HEK293 (cell line): ENCODE measurements around the gene SLAIN2.

Source experiments
- CTCF ChIA-PET: fragments of 350-600 bp; formaldehyde crosslinking; extraction: SDS; loops from one replicate; lab custom pipeline; 2021; ENCODE audit warnings: antibody characterized with exemption; lab: Yijun Ruan, JAX
- POLR2A ChIA-PET: fragments of 300-600 bp; formaldehyde crosslinking; extraction: SDS; loops from one replicate; lab custom pipeline; 2020; ENCODE audit warnings: antibody characterized with exemption, inconsistent platforms; lab: Yijun Ruan, JAX
- H3K27ac ChIP-seq: fragments of 200-500 bp; sonication (Bioruptor generic); 2 replicates; pipeline ENCODE4 v1.5.1; 2014; ENCODE audit warnings: low read depth, low read length, control low read depth, inconsistent platforms; ENCODE audit errors: extremely low read depth
- H3K36me3 ChIP-seq, 2 experiments: fragments of 200-500 bp in 1 of 2; sonication (Bioruptor generic) in 1 of 2; 1 replicate in 1 of 2; 2 replicates in 1 of 2; pipeline ENCODE4 v1.5.1; 2014 to 2017; ENCODE audit warnings: inconsistent platforms in 2 of 2, low read length in 2 of 2; ENCODE audit not compliant: control insufficient read depth in 2 of 2, insufficient read depth in 1 of 2
- H3K4me1 ChIP-seq: fragments of 200-500 bp; sonication (Bioruptor generic); 2 replicates; pipeline ENCODE4 v1.5.1; 2014; ENCODE audit warnings: mild to moderate bottlenecking, low read length, inconsistent platforms; ENCODE audit not compliant: control insufficient read depth, insufficient read depth
- H3K4me3 ChIP-seq: 2 replicates; pipeline ENCODE4 v1.5.1; 2011; ENCODE audit warnings: low read depth, mild to moderate bottlenecking, control low read depth, low read length, moderate library complexity
- H3K9me3 ChIP-seq: fragments of 200-500 bp; sonication (Bioruptor generic); 2 replicates; pipeline ENCODE4 v1.5.1; 2014; ENCODE audit warnings: low read depth, low read length, inconsistent platforms; ENCODE audit not compliant: control insufficient read depth, insufficient read depth
- IKZF3 ChIP-seq: fragments of 450-650 bp; IDR thresholded peaks from 2 replicates; pipeline ENCODE4 v1.5.0; 2018; ENCODE audit warnings: missing biosample characterization, mild to moderate bottlenecking, missing genetic modification characterization, moderate library complexity
- PRDM10 ChIP-seq: fragments of 450-650 bp; formaldehyde crosslinking; IDR thresholded peaks from 2 replicates; pipeline ENCODE4 v1.5.1; 2016; ENCODE audit warnings: missing biosample characterization, missing genetic modification characterization
- SETDB1 ChIP-seq: IDR thresholded peaks from one replicate; pipeline ENCODE4 v1.6.1; 2017; ENCODE audit warnings: mild to moderate bottlenecking, low read length, moderate library complexity, mixed read lengths; ENCODE audit not compliant: insufficient read length
- TSHZ1 ChIP-seq: fragments of 450-650 bp; formaldehyde crosslinking; IDR thresholded peaks from 2 replicates; pipeline ENCODE4 v1.5.1; 2016; ENCODE audit warnings: missing biosample characterization, missing genetic modification characterization, borderline replicate concordance
- ZNF280C ChIP-seq: fragments of 450-650 bp; formaldehyde crosslinking; IDR thresholded peaks from 2 replicates; pipeline ENCODE4 v1.5.1; 2016; ENCODE audit warnings: missing biosample characterization, missing genetic modification characterization
- ZNF311 ChIP-seq: fragments of 450-650 bp; formaldehyde crosslinking; IDR thresholded peaks from 2 replicates; pipeline ENCODE4 v1.5.1; 2017; ENCODE audit warnings: missing biosample characterization, missing genetic modification characterization, borderline replicate concordance

SLAIN2 gene

GRCh38 chr4:48350871-48351270 lies 9.5 kb downstream of the SLAIN2 start (continued):
- no peak for TF ChIP-seq TSHZ1 (tag by site-specific recombination)
- TF ChIP-seq, all 188 proteins: peak for 0

- POLR2A ChIA-PET, result no interaction called here
- TF ChIP-seq ZNF280C (tag by site-specific recombination), result no peak
- peak; percentile 51 for TF ChIP-seq SETDB1
- CTCF ChIA-PET, result no interaction called here
Observed at GRCh38 chr4:48352793-48353192, 11.5 kb downstream of the SLAIN2 start.

GRCh38 chr4:48356355-48356754 lies 15.0 kb downstream of the SLAIN2 start:
- TF ChIP-seq IKZF3 (tag by site-specific recombination), result no peak
- TF ChIP-seq, all 188 proteins: peak for 0
- no peaks in the 10 kb centered on the region for H3K36me3 ChIP-seq
- peaks cover 6% of the 10 kb centered on the region for H3K4me1 ChIP-seq
- ChIA-PET CTCF (interaction anchor here (0.7 kb wide), 1 partner anchor 610 kb away, joined by 3 read pairs; no protein-coding TSS in a partner anchor), POLR2A (no interaction called here)
- no peak overlapping the region for H3K27ac ChIP-seq
- H3K4me3 ChIP-seq, result no peak overlapping the region
- H3K9me3 ChIP-seq, result no peaks in the 10 kb centered on the region

More at GRCh38 chr4:48352793-48353192, 11.5 kb downstream of the SLAIN2 start:
- no peak overlapping the region for H3K4me3 ChIP-seq
- no peaks in the 10 kb centered on the region for H3K9me3 ChIP-seq
- no peak overlapping the region for H3K27ac ChIP-seq
- no peaks in the 10 kb centered on the region; the same call in 1 of the 2 replicates for H3K4me1 ChIP-seq
- H3K36me3 ChIP-seq, result no peaks in the 10 kb centered on the region

- CTCF ChIA-PET, result no interaction called here
Observed at GRCh38 chr4:48360285-48361011, 19.1 kb downstream of the SLAIN2 start.

More at GRCh38 chr4:48360285-48361011, 19.1 kb downstream of the SLAIN2 start:
- Histone ChIP-seq H3K27ac (no peak overlapping the region), H3K36me3 (no peaks in the 10 kb centered on the region), H3K4me3 (no peak overlapping the region; the same call in 1 of the 2 replicates), H3K4me1 (peaks cover 6% of the 10 kb centered on the region), H3K9me3 (no peaks in the 10 kb centered on the region)
- POLR2A ChIA-PET, result interaction anchor here (0.6 kb wide), 1 partner anchor 19 kb away, joined by 5 read pairs; the partner anchor contains the start of gene SLAIN2
- TF ChIP-seq PRDM10 (tag by site-specific recombination), result peak; percentile 98
- no peak for TF ChIP-seq ZNF311 (tag by site-specific recombination)
